ENCODE measurements around the gene IFNLR1.

GRCh38 chr1:24159366-24159765, 27.7 kb downstream of the IFNLR1 start:
- TF ChIP-seq CTCF (conservative IDR thresholded peaks at IDR 0.05; ENCODE audit: low read length), result no peak
- TF ChIP-seq EZH2phosphoT487 (IDR thresholded peaks at IDR 0.05; ENCODE audit: borderline replicate concordance, low read depth, low read length), result no peak

Measured in OCI-LY7 (cell line).